Measurements from ENCODE around the gene OR51S1.
"Not testable (repeated sequence)": the region's sequence is repeated elsewhere in the genome, so short reads cannot be mapped to it uniquely, and the experiment has no call there.

The OR51S1 gene

DNA sequence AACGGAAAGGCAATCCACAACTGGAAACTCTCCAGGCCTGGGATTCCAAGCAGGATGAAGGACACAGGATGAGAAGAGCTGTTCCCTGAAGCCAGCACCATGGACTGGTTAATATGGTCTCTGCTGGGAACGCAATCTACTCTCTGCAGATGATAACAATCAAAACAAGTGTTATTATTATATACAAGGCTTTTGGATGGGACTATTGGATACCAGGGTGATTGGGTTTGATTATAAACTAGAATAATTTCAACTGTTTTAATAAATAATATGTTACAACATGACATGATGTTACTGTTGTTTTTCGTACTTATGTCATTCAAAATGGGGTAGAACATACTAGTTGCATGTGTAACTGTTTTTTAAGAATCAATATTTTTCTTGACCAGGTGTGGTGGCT lies 44.7 kb downstream of the OR51S1 start, which contains the start of gene OR52R1:
OR52R1 (minus strand) TSS at position 101 of the 400 bp plus-strand sequence; CDS start at position 101, 0 bp downstream.
- no peak for ATAC-seq
- DNase-seq: no peak

GRCh38 chr11:4801316-4801715 lies 47.7 kb downstream of the OR51S1 start:
- not testable (repeated sequence) for DNase-seq, ATAC-seq

DNA sequence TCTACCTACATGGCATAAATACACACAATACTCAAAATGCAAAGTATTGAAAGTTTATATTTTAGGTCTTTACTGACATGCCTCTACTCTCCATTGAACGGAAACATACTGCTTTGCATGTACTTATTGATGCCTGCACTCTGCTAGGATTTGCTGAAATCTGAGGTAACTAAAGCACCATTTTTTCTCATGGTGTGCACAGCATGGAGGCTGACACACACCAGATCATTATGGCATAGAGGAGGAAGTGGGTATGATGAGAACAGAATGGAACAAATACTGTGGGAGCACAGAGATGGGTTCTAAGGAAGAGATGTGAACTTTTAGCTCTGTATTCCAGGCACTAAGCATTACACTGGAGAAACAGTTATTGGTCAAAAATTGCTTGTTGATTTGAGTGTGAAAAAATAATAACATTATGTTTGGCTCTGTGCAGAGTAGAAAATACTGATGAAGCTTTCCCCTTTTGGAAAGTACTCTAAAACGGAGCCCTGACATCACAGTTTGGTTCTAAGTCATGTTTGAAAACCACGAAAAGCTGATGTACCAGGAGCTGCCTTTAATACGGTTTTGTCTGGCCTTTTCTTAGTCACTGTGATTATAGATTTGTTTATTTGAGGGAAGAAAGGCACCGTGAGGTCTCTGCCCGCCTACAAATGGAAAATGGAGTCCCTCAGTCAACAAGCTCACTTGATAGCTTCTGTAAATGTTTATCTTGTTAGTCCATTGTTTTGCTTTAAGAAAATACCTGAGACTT lies 50.4 kb downstream of the OR51S1 start:
- no peak for ATAC-seq
- no peak for DNase-seq

Data from stimulated activated naive CD8-positive, alpha-beta T cell treated with anti-CD3 and anti-CD28 coated beads, Interleukin-15, Interleukin-2, amounts not matched to agents 100 U/mL and 50 U/mL, for 24 hours (primary cell).